PFSK-1 (cell line): ENCODE data around the gene NRP1.

Source experiments
- POLR2AphosphoS5 ChIP-seq: IDR thresholded peaks from 2 replicates; pipeline ENCODE4 v1.6.1; 2012; ENCODE audit warnings: low read depth, mild to moderate bottlenecking, control low read depth, low read length, moderate library complexity
- REST ChIP-seq, 2 experiments: IDR thresholded peaks; 2 replicates each; pipeline versions ENCODE4 v1.6.1 to v1.8.0; 2011 to 2012; ENCODE audit warnings: low read depth in 2 of 2, low read length in 2 of 2, control low read depth in 1 of 2, inconsistent platforms in 1 of 2, mild to moderate bottlenecking in 1 of 2, moderate library complexity in 1 of 2; ENCODE audit not compliant: insufficient read depth in 1 of 2

- TF ChIP-seq POLR2AphosphoS5 (no peak), REST (IDR thresholded peaks at IDR 0.05; ENCODE audit: insufficient read depth in 1 of 2, low read depth in 2 of 2, low read length in 2 of 2) (no peak)
Observed at GRCh38 chr10:33306701-33307519, 27.6 kb downstream of the NRP1 start.
